GM21737 (cell line): ENCODE results near the gene DCUN1D1.
A peak's percentile ranks its signal among the peaks of the same experiment; 100 is the strongest.

Experiments
- ATAC-seq: cut with Tn5 transposase; IDR thresholded peaks from one replicate; pipeline ENCODE4 v1.9.1; 2021; ENCODE audit warnings: mild to moderate bottlenecking, moderate library complexity; ENCODE audit not compliant: unreplicated experiment

Gene DCUN1D1

DNA sequence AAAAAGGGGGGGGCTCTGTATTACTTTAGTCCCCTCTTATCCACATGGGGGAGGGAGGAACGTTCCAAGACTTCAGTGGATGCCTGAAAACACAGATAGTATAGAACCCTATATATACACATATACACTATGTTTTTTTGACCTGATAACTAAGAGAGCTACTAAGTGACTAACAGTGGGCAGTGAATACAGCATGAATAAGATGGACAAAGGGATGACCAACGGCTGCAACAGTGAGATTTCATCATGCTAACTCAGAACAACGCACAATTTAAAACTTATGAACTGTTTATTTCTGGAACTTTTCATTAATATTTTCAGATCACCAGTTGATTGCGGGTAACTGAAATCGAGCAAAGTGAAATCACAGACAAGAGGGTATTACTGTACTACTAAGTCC is 7.3 kb downstream of the DCUN1D1 start:
- no peak for ATAC-seq

DNA sequence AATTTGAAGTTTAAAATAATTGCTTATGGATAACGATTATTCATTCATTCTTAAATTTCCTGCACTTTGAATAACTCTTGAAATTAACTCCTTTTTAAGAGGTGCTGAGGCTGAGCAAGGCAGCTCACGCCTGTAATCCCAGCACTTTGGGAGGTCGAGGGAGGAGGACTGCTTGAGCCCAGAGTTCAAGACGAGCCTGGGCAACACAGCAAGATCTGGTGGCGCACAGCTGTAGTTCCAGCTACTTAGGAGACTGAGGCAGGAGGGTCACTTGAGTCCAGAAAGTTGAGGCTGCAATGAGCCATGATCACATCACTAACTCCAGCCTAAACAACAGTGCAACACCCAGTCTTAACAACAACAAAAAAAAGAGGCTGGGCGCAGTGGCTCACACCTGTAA is 8.0 kb downstream of the DCUN1D1 start:
- ATAC-seq = no peak

GRCh38 chr3:182971637-182972036 is 8.7 kb downstream of the DCUN1D1 start:
- peak; percentile 45 for ATAC-seq

DNA sequence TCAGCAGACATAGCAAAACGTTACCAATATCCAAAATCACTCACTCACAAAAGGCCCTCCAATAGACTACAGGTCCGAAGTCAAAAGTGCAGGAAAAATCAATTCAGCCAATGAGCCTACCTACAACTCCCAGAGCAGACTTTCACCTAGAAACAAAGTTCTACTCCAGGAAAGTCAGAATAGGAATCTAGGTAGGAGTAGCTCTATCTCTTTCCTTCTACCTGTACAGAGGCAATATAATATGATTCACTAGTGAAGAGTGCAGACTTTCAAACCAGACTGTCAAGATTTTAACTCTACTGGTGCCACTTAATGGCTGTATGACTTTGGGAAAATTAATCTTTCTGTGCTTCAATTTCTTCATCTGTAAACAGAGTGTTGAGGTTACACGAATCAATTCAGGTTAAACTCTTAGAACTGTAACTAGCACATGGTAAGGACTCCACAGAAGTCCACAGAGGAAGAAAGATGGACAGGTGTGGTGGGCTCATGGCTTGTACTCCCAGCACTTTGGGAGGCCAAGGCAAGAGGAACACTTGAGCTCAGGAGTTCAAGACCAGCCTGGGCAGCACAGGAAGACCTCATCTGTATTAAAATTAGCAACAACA is 9.4 kb downstream of the DCUN1D1 start:
- no peak for ATAC-seq

DNA sequence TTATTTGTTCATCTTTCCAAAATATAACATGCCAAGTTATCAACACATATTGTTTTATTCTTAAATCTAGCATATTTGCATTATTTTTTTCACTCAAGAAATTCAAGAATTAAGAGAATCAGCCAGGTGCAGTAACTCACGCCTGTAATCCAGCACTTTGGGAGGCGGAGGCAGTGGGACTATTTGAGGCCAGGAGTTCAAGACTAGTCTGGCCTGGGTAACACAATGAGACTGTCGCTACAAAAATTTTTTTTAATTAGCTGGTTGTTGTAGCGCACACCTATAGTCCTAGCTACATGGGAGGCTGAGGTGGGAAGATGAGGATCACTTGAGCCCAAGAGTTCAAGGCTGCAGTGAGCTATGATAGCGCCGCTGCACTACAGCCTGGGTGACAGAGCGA is 10.5 kb downstream of the DCUN1D1 start:
- ATAC-seq = no peak

GRCh38 chr3:182969277-182969676 is 11.1 kb downstream of the DCUN1D1 start:
- no peak for ATAC-seq

DNA sequence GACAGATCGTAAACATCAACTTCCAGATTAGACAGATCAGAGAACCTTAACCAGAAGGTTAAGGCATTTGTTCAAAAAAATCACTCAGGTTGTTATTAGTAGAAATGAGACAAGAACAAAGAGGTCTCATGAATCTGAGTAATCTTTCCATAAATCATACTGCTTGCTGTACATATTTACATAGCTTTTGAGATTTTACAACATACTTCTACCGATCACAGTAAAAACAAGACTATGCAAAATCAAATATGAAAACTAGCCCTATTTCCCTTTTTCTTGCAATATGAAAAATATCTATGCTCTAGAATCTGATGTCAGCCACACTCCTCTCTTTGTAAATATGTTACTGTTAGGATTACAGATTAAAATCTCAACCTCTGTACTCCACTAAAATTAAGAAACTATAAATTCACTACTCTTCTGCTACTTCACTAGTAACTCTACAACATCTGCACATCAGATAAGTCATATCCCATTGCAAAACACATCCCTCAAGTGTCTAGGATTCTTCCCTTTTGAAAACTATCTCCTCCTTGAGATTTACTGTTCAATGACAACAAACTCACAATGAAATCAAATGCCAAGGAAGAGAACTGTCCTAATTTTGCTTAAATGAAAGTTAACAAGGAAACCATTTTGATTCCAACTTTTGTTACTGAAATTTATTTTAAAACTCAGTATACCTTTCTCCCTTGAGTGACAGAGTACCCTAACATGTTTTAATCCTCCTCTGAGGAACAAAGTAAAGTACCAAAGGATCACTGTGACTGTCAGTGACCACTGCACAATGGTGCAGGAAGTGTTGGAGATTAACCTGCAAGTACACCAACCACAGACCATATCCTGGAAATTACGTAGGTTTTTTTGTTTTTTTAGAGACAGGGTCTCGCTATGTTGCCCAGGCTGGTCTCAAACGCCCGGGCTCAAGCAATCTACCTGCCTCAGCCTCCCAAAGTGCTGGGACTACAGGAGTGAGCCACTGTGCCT is 12.8 kb downstream of the DCUN1D1 start:
- peak; percentile 66 for ATAC-seq

GRCh38 chr3:182965861-182966366 is 14.4 kb downstream of the DCUN1D1 start:
- no peak for ATAC-seq

DNA sequence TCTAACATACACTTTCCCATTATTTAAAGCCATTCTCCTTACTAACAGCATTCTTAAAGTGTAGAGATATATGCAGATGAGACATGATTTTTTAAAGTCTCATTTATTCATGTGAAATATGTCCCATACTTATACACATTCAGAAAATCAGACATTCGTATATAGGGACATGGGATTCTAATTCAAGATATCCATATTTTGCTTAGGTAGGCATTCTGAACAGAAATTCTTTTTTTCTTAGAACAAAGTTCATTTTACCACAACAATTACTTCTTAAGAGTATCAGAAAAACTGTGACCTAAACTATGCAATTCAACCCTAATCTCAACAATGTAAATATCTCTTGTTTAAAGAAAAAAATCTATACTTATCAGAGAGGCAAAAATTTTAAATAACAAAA is 16.2 kb downstream of the DCUN1D1 start:
- no peak for ATAC-seq

DNA sequence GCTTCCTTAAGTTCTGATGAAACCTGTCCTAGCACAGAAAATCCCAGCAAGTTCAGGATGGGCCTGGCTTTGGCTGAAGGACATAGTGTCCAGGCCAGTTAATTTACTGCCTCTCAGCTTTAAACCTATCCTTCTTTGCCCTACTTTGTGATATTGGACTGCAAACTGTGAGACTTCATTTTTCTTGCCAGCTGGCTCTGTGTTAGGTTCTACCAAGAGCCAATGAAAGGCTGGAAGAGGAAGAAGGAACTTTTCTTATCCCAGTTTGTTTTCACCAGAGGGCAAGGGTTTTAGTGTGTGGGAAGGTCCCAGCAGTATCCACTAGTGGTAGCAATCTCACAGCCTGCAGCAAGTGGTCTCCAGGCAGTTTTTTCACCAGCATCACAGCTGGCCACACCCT is 18.2 kb downstream of the DCUN1D1 start:
- ATAC-seq = no peak

- ATAC-seq = no peak
Measured at GRCh38 chr3:182959474-182960350, 20.6 kb downstream of the DCUN1D1 start.

- no peak for ATAC-seq
Measured at GRCh38 chr3:182957676-182958266, 22.6 kb downstream of the DCUN1D1 start.

GRCh38 chr3:182957226-182957625 is 23.1 kb downstream of the DCUN1D1 start:
- ATAC-seq = no peak

DNA sequence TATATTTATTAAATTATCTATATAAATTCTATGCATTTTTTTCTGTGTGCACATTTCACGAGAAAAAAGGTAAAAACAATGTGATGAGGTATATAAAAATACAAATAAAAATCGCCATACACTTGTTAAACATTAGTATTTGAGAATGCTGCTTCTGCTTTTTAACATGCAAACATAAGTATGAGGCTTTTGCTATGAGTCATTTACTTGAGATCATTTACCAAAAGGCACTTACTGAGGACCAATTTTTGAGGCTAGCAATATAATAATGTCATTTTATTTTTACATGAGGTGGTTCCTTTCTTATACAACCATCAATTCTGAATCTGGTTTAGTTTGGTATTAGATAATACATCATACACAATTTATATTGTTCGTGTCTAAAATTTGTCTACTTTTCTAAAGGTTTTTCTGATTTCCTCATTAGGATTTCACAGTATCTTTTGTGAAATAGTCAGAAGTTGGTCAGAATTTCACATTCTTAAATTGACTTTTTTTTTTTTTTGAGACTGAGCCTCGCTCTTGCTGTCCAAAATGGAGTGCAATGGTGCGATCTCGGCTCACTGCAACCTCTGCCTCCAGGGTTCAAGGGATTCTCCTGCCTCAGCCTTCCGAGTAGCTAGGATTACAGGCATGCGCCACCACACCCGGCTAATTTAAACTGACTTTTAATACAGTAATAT is 25.6 kb downstream of the DCUN1D1 start:
- peak; percentile 95 for ATAC-seq

- ATAC-seq = no peak
Measured at GRCh38 chr3:182949688-182950087, 30.6 kb downstream of the DCUN1D1 start.

DNA sequence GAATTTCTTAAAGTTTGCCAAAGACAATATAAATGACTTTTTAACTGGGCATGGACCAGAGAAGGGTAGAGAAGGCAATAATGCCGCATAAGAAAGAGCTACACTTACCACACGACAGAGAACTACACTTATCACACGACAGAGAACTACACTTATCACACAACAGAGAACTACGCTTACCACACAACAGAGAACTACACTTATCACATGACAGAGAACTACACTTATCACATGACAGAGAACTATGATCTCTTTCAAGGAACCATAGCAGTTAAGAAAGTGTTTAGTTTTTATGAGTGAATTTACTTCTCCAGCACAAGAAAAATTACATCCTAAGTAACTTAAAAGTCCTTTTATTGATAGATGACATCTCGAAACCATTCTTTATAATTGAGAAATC is 32.0 kb downstream of the DCUN1D1 start:
- ATAC-seq = no peak

DNA sequence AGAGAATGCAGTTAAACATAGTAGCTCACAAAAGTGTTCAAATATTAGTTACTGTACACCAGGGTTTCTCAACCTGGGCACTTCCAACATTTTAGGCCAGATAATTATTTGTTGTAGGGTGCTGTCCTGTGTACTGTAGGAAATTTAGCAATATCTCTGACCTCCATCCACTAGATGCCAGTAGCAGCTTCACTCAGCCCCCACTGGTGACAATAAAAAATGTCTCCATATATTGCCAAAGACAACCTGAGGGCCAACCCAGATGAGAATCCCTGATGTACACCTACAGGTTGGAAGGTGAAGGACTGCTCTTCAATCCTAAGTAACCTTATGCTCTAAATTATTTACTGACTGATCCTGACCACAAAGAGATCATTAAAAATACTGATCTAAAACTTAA is 32.5 kb downstream of the DCUN1D1 start:
- ATAC-seq = peak; percentile 57

DNA sequence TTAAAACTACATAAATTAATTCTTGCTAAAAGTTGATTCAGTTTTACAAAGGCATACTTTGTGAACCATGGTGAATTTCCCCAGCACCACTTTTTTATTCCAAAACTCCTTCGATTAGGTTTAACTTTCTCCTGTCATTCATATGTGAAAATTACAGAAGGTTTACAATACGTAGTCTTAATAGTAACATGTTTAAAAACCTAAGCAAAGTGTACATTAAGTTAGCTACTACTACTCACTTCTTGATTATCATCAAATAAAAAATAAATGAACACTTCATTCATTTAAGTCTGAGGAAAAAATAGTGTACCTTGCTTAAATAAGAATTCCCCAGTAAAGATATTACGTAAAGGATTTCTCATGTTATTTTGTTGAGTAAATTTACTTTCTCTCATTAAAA is 38.6 kb downstream of the DCUN1D1 start:
- ATAC-seq = no peak

DNA sequence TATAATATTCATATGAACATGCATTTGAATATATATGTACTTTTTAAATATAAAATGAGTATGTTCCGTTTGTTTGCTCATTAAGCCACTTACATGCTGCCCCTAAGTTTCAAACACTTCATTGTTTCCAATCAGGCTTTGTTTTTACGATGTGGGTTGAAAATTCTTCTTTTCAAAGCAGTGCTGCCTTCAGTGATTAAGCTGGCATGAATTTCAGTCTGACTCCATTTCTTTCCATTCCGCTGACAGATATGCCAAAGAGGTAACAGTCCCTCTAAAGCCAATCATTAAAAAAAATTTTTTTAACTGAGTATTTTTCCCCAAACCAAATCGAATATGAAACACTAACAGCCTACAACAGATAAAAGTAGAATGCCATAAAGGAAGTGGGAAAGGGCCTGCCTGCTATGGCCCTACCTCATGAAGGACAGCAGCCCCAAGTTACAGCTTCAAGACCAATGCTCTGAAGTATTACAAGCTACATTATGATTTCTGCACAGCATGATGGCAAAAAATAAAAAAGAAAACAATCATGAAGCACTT is 40.0 kb downstream of the DCUN1D1 start:
- ATAC-seq = no peak
